SHP77 treated with DMSO at 0.1 percent for 48 hours (cell line): ENCODE results near the gene FAM186B.

Experiments used
- DNase-seq: peaks from one replicate; lab custom pipeline; 2025; lab: John Stamatoyannopoulos, UW

Gene FAM186B

DNA sequence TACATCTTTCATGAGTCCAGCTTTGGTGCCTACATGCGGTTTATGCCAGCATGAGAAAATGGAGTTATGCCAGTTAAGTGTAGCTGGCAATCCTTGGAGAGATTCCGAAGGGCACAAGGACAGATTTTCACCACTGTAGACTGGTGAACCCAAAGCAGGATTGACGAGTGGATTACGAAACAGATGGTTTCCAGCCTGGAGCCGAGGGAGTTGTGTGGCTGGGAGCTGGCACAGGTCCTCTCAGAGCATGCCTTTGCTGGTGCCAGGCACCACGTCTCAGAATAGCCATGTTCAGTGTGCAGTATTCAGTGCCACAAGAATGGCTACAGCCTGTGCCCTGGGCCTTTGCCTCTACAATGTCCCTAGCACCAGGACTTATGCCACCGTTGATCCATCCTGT, 53.4 kb downstream of the FAM186B start:
- DNase-seq: no peak

DNA sequence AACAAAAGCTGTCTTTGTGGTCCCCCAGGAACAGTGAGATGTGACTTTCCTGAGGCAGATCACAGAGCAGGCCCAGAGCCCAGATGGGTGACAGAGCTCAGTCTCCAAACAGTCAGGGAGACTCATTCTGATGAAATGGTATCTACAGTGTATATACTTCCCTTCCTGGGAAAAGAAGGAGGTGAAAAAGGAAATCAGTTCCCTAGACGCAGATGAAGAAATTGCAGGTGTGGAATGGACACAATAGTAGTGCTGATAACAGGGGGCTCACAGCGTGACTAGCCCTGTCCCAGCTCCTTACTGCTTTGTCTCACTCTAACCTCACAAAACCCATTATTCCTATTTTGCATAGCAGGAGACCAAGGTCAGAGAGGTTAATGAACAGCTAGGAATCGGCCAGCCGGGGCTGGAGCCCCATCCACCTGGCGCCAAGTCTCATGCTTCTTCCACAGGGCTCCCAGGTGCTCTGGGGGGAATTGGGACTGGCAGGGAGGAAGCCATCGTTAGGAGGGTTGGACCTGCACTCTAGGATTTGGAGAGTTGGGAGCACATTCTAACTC, 54.7 kb downstream of the FAM186B start:
- DNase-seq: no peak

DNA sequence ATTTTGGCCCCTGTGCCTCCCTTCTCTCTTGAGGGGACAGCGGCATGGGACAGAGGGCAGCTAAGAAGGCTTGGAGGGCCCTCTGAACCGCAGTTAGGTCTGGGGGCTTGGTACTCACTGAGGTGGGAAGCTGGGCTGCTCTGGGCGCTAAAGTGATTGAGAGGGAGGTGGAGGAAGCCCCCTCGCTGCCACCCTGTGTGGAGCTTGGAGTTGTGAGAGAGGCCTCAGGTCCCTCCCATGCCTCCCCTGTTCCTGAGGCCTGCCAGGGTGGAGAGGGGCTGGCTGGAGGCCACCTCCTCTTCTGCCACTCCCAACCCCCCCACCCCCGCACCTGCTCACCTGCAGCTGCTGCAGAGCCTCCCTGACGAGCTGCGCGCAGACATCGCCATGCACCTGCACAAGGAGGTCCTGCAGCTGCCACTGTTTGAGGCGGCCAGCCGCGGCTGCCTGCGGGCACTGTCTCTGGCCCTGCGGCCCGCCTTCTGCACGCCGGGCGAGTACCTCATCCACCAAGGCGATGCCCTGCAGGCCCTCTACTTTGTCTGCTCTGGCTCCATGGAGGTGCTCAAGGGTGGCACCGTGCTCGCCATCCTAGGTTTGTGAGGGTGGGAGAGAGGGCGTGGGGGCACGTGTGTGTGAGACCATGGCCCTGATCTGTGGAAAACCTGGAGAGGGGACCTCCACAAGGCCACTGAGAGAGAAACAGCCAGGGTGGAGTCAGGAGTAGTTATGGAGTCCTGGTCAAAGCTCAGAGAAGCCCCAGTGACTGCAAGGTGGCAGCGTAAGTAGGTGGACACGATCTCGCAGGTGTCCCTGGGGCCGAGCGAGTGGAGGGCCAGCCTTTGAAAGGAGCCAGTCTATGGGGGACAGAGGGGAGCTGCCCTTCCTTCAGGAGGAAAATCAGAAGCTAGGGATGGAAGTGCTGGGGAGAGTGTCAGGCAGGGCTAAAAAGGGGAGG, 55.4 kb downstream of the FAM186B start:
- DNase-seq: peak; percentile 62

DNA sequence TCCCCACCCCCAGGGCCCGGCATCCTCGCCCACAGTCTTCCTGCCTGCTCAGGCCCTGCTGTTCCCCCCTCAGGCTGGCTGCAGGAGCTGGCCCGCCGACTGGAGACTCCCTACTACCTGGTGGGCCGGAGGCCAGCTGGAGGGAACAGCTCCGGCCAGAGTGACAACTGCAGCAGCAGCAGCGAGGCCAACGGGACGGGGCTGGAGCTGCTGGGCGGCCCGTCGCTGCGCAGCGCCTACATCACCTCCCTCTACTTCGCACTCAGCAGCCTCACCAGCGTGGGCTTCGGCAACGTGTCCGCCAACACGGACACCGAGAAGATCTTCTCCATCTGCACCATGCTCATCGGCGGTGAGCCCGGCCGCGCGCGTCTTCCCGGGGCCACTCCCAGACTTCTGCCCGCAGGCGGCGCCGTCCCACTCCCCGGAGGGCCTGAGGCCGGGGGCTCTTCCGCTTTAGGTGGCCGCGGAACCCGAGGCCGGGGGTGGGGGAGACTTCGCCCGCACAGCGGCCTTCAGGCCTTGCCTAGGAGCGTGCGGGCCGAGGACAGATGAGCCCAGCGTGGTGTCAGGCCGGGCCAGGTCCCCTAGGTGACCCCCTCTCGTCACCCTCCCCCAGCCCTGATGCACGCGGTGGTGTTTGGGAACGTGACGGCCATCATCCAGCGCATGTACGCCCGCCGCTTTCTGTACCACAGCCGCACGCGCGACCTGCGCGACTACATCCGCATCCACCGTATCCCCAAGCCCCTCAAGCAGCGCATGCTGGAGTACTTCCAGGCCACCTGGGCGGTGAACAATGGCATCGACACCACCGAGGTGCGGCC, 56.4 kb downstream of the FAM186B start:
- DNase-seq: no peak

DNA sequence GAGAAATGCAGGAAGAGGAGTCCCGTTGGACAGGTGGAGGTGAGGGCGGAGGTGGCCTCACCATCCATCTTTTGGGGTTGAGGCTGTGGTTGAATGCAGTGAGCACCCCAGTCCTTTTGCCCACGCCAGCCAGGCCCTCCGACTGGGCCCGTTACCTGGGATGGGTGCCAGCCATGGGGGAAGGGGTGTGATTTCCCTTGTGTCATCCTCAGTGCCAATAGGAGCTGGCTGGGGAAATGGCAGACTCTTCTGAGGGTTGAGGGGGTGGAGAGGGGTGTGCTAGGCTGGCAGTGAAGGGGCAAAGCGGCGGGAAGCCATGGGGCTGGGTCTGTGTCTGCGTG, 57.0 kb downstream of the FAM186B start:
- no peak for DNase-seq

DNA sequence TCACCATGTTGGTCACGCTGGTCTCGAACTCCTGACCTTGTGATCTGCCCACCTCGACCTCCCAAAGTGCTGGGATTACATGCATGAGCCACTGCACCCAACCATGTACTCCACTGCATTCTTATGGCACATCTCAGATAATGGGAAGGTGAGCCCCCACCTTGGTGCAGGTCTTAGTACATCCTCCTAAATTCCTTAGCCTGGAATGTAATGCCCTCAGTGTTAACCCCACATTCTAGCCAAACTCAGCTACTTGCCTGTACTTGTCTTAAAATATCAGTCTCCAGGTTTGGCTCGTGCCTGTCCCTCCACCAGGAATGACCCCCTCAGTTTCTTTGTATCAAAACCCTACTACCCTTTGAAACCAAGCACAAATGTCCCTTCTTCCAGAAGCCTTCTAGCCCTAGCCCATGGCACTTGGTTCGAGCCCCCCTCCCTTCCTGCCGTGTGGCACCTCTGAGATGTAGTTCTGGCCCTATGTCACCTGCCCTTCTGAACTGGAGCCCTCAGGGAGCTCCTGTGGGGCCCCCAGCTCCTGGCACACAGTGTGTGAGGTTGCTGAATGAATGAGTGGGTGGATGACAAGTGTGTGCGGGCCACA, 58.2 kb downstream of the FAM186B start:
- no peak for DNase-seq

DNA sequence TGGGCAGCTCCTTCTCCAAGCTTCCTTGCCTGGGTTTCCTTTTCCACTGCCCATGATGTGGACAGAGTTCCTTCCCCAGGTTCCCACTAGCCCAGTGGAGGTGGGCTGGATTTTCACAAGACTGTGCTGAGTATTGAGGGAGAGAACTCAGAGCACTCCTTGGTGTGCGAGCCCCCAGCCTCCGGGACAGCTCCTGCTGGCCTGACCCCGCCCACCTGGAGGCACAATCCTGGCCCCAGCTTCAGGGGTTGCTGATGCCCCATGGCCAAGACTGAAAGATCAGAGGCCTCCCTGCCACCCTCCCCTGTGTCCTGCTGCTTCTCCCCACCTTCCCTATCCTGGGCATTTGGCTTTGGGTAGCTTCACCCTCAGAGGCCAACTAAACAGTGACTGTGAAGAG, 59.0 kb downstream of the FAM186B start:
- no peak for DNase-seq

DNA sequence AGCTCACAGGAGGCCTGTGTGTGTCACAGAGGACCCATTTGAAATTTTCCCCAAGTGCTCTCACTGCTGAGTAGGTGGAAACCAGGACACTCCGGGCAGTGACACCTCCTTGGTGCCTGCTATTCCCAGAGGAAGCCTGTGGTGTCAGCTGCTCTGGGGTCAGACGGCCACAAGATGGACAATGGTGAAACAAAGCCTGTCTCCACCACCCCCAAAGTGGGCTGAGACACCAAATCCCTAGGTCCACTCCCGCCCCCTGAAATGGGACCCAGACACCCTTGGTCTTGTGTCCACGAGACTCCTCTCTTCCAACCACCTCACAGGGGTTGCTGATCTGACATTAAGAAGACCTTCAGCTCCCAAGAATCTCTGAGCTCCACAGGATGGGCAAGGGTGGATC, 59.6 kb downstream of the FAM186B start:
- DNase-seq: no peak

DNA sequence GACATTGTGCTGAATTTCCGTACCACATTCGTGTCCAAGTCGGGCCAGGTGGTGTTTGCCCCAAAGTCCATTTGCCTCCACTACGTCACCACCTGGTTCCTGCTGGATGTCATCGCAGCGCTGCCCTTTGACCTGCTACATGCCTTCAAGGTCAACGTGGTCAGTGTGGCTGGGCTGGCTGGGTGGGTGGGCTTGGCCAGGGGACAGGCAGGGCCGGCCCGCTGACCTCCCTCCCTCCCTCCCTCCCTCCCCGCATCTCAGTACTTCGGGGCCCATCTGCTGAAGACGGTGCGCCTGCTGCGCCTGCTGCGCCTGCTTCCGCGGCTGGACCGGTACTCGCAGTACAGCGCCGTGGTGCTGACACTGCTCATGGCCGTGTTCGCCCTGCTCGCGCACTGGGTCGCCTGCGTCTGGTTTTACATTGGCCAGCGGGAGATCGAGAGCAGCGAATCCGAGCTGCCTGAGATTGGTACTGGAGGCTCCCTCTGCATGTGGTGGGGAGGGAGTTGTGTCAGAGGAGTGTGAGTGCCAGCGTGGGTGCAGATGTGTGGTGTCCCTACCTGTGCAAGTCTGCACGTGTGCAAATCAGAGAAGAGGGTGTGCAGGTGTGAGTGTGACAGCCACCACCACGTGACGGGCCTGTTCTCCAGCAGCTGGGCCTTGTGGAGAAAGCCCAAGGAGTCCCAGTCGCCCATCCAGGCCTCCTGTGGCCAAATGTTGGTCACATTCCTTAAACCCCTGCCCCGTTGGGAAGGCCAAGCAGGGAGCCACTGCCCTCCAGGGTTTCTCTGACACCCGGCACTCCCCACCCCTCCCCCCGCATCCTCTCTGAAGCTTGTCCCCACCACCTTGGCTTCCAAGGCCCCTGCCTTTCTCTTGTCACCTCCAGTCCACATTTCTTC, 61.3 kb downstream of the FAM186B start:
- no peak for DNase-seq

DNA sequence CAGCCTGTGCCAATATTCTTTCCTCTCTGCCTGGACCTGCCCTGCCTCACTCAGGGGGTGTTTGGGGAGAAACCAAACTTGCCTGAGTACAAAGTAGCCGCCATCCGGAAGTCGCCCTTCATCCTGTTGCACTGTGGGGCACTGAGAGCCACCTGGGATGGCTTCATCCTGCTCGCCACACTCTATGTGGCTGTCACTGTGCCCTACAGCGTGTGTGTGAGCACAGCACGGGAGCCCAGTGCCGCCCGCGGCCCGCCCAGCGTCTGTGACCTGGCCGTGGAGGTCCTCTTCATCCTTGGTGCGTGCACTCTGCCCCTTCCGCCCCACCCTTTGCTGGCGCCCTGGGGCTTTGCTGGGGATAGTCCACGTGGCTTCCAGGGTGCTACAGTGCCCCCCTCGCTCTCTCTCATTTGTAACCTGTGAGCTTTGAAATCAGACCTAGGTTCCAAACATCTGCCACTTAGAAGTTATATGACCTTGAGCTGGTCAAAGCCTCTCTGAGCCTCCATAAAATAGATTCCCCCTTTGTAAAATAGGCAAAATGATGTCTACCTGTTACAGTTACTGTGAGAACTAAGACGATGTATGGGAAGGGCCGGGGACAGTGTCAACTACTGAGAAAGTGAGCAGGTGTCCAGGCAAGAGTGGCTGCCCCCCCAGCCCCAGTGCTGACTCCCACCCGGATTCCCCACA, 62.1 kb downstream of the FAM186B start:
- no peak for DNase-seq

DNA sequence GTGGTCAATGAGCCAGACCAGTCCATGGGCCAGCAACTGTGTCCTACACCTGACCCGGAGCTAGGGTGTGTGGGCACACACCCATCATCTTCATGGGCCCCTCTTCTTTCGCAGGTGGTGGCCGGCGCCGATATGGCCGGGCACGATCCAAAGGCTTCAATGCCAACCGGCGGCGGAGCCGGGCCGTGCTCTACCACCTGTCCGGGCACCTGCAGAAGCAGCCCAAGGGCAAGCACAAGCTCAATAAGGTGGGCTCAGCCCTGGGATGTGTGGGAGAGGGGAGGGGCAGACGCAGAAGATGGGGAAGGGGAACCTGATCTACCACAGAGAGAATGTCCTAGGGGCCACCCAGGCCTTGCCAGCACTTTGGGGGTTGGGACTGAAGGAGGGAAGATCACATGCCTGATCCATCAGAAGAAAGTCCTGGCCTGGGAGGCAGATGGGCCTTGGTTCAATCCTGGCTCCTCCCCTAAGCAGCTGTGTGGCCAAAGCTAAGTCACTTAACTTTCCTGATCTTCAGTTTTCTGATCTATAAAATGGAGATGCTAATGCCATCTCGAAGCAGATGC, 62.8 kb downstream of the FAM186B start:
- DNase-seq: no peak

DNA sequence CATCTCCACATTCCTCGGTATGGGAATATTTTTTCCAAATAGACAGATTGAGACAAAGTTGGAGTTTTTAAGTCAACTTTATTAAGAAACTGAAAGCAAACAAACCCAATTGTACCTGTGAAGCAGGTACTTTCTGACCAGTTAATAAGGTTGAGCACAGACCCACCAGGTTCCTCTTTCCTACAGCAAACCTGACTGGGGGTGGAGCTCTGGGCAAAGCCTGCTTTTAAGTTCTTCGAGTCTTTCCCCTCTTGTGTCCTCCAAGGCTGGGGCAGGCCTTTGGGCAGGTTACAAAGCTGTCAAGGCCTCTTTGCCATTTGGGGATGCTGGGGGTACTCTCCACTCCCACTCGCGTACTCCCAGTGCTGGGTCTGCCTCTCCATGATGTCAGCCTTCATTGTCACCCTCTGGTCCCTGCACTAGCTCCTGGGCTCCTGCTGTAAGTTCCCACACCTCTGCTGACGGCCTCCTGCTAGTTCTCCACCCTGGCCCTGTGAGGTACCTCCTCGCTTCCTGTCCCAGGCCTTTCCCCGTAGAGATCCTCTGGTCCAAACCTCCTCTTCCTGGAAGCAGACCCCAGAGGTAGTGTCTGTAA, 63.4 kb downstream of the FAM186B start:
- no peak for DNase-seq

DNA sequence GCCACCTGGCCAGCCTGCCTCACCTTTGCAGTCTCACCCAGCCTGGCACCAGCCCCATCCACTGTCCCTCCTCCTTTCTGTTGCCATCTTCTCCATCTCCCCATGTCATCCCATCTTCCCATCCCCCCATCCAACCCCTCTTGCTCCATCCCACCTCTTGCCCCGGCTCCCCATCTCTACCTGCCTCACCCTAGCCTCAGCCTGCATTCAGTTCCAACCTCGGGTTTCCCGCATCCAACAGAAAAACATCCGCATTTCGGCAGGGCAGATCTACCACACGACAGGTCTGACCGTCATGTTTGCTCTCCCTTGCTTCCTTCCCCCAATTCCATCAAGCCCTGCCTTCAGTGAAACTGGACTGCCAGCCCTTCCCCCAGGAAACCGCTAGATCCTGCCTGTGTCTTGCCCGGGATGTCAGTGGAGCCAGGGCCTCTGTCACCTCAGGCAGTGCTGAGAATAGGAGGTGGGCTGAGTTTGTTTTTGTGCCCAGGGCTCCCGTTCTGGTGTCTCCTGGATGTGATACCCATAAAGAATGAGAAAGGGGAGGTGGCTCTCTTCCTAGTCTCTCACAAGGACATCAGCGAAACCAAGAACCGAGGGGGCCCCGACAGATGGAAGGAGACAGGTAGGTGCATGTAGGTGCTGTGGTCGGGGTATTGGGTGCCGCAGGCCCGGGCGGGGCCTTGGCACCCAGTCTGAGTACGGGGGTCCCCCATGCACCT, 64.1 kb downstream of the FAM186B start:
- DNase-seq: no peak

DNA sequence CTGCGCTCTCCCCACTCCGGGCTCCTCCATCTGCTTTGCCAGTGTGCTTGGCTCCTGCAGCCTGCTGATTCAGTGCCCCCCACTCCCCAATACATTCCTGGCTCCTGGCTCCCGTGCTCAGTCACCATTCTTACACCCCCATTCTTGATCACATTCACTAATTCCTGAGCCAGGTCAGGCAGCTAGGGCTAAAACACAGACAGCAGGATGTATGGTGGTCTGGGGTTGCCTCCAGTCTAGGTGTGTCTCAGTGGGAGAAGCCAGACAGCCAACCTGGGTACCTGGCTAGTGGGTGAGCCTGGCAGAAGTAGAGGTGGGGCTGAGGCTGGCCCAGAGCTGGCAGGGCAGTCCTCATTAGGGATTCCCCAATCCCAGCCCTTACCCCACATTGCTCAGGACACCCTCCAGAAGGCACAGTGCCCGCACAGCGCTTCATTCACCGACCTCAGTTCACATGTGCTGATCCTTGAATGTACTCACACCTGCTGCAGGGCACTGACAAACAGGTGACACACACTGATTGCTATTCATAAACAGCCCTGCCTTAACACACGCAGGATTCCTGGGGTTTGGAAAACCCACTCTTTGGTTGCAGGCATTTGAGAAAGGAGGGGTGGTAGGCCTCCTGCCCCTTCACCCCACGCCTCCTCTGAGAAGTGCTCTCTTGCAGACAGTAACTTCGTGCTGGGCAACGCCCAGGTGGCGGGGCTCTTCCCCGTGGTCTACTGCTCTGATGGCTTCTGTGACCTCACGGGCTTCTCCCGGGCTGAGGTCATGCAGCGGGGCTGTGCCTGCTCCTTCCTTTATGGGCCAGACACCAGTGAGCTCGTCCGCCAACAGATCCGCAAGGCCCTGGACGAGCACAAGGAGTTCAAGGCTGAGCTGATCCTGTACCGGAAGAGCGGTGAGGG, 65.0 kb downstream of the FAM186B start:
- no peak for DNase-seq

DNA sequence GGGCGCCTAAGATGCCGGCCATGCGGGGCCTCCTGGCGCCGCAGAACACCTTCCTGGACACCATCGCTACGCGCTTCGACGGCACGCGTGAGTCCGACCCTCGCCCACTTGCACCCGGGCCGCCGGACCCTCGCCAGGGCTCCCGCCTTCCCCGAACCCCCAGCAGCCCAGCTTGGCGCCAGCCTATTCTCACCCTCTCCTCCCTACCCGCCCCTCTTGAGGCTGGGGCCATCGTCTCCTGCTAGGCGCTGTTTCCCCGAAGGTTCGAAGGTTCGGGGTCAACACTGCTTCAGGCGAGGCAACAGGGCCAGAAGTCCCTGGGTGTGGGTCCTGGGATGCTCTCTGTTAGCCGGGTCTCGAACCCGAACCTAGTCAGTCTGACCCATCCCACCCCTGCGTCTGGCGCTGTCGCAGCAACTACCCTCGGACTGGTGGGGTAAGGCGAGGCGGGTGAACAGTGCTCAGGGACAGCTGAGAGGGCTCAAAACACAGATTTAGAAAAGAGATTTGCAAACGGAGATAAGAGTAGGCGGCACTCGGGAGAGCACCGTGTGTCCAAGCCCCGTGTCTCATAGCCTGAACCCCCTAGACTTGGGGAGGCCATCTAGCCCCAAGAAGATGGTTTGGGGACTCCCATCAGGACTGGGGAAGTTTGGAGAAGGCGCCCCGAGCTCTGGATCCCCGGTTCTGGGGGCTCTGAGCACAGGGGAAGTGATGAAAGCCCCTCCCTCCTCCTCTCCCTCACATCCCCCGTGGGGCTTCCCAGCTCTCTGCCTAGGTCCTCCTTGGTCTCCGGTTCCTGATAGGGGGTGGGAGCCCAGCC, 65.8 kb downstream of the FAM186B start:
- DNase-seq: no peak

DNA sequence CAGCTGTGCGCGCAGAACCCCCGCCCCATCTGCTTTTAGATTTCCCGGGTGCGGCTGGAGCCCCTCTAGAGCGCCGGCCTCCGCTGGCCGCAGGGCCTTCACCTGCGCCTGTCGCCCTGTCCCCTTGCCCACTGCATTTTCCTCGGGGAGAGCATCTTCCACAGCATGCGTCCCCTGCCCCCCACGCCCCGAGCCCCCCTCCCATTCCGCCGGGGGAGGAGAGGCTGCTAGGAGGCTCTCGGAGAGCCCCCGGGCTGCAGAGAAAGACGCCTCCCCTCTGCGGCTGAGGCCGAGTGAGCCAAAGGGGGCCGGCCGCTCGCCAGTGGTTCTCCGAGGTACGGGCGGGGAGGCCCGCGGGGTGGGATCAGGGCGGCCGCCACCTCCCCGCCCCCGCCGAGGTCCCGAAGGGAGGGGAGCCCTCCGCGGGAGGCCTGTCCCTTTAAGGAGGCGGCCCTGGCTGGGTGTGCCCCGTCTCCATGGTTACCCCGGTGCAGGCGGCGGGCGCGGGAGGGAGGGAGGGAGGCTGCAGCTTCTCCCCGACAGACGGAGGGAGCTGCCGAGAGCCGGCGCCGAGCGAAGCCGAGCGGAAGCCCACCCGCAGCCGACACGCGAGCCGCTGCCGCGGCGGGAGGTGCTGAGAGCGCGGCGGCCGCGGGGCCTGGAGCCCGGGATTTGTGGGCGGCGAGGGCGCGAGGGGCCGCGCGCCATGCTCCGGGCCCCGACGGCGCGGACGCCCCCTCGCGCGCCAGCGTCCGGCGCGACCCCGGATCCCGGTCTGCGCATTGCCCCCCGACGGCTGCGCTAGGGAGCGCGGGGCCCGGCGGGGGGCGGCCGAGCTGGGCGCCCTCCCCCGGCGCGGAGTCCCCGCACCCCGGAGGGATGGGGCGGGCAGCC, 66.7 kb downstream of the FAM186B start, which contains the start of gene KCNH3:
TSS of gene KCNH3 (plus strand) at position 521 of the 894 bp plus-strand sequence. CDS start 387 bp downstream, outside the sequence.
- DNase-seq: peak; percentile 32
